HG03342 (cell line): ENCODE data around the gene CACNG4.

Experiments used
- ATAC-seq: cut with Tn5 transposase; IDR thresholded peaks from one replicate; pipeline ENCODE4 v1.9.1; 2021; ENCODE audit warnings: mild to moderate bottlenecking, moderate library complexity; ENCODE audit not compliant: unreplicated experiment

Gene CACNG4

GRCh38 chr17:67015001-67015400, 50.5 kb downstream of the CACNG4 start:
- ATAC-seq = no peak

GRCh38 chr17:67016039-67016762, 51.7 kb downstream of the CACNG4 start:
- no peak for ATAC-seq

DNA sequence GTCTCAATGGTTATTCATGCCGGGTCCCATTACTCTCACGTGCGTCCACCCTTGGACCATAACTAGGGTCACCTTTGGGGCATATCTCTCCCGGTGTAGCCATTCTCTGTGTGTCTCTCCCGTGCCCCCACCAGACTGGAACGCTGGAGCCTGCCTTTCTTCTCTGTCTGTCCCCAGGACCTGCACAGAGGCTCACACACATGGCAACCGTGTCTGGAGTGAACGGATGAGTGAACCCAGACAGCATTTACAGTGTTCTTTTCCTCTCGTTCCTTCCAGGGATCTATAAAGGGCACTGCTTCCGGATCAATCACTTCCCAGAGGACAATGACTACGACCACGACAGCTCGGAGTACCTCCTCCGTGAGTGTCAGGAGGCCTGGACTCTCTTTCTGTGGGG, 53.4 kb downstream of the CACNG4 start:
- no peak for ATAC-seq

GRCh38 chr17:67018471-67019434, 54.2 kb downstream of the CACNG4 start:
- no peak for ATAC-seq

GRCh38 chr17:67019809-67020208, 55.3 kb downstream of the CACNG4 start:
- no peak for ATAC-seq

- no peak for ATAC-seq
Measured at GRCh38 chr17:67020293-67020766, 55.8 kb downstream of the CACNG4 start.

DNA sequence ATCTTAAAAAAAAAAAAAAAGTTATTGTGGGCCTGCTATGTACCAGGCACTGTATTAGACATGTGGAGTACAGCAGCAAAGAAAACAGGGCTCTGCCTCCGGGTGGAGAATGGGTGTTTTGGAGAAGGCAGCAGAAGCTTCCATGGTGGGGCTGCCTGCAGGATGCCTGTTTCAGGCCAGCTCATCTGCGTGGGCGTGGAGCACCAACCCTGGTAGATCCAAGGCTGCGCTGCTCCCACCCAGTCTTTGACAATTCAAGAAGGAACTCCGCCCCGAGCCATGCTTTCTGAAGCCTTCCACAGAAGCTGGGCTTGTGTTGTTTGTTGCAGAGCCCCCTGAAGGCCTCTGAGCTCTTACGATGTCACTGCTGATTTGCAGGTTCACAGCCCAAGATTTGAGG, 56.7 kb downstream of the CACNG4 start:
- no peak for ATAC-seq

DNA sequence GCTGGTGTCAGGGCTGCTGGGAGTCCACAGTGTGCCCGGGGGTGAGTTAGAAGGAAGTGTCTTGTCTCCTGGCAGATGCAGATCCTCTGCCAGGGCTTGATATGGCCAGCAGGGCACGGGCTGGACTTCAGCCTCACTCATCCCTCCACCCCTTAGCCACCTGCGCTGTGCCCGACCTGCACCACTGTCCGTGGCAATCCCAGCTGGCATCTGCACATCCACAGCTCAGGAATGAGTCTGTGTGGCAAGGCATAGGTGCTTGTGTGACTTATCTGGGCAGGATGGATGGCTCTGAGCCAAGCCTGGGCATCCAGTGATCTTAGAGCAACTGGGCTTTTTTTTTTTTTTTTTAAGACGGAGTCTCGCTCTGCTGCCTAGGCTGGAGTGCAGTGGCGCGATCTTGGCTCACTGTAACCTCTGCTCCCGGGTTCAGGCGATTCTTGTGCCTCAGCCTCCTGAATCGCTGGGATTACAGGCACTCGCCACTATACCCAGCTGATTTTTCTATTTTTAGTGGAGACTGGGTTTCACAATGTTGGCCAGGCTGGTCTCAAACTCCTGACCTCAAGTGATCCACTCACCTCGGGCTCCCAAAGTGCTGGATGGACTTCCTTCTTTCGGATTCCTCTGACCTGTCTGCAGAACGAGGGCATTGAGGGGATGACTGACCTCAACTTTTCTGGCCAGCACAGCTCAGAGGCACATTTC, 57.4 kb downstream of the CACNG4 start:
- no peak for ATAC-seq

GRCh38 chr17:67022451-67022810, 57.9 kb downstream of the CACNG4 start:
- no peak for ATAC-seq

DNA sequence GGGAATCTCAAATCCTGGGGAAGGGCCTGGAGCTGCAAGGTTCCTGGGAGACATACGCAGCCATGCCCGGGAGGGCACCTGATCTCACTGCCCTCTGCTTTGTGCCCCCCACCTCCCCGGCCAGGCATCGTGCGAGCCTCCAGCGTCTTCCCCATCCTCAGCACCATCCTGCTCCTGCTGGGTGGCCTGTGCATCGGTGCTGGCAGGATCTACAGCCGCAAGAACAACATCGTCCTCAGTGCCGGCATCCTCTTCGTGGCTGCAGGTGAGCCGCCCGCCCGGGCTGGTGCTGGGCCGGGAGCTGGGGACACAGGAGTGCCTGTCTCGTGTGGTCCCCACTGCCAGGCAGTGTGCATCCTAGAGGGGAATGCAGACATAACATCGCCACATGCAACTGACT, 60.2 kb downstream of the CACNG4 start:
- no peak for ATAC-seq

DNA sequence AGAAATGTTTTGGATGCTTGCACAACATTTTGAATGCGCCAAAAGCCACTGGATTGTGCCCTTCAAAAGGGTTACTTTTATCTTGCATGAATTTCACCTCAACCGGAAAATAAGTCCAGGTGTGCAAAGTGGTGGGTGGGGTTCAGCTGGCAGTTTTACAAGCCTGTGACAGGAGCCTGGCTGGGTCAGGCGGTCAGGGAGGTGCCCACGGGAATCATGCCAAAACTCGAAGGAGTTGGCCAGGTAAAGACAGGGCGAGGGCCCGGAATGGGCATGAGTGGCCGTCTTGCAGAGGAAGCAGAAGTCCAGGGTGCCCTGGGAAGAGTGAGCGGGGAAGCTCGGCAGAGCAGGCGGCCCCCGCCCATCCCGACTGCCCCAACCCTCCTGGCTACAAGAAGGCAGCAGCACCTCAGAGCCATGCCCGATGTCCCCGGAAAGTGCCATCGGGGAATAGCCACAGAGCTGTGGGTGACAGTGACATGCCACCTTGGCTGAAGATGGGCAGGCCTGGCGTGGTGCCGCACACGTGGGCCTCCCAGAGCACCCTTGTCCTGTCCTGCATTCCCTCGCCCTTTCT, 60.8 kb downstream of the CACNG4 start:
- ATAC-seq = no peak

DNA sequence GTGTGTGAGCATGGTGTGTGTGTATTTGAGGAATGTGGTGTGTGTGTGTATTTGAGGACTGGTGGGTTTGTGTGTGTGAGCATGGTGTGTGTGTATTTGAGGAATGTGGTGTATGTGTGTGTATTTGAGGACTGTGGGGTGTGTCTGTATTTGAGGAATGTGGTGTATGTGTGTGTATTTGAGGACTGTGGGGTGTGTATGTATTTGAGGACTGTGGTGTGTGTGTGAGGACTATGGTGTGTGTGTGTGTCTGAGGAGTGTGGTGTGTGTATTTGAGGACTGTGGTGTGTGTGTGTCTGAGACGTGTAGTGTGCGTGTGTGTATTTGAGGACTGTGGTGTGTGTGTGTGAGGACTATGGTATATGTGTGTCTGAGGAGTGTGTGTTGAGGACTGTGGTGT, 61.8 kb downstream of the CACNG4 start:
- no peak for ATAC-seq

GRCh38 chr17:67027031-67027628, 62.6 kb downstream of the CACNG4 start:
- ATAC-seq = no peak

- ATAC-seq = no peak
Measured at GRCh38 chr17:67030641-67031040, 66.1 kb downstream of the CACNG4 start.

GRCh38 chr17:67032382-67032781, 67.9 kb downstream of the CACNG4 start:
- ATAC-seq = no peak

GRCh38 chr17:67032985-67033384, 68.5 kb downstream of the CACNG4 start:
- ATAC-seq = no peak

DNA sequence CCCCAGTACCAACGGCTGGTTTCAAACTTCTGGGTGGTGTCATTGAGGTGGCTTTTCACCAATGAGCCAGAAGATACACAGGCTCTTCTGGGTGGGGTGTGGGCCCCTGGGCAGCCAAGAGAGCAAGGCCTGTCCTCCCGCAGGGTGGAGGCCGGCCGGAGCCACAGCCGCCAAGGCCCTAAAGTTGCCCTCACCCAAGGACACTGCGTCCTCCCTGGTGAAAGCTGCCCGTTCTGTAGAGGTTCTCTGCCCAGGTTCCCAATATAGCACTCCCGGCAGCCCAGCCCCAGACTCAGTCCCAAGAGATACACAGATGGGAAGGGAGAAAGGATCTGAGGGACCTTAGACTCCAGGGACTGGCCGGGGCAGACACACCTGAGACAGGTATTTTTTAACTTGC, 69.1 kb downstream of the CACNG4 start:
- ATAC-seq = no peak

- ATAC-seq = peak; percentile 77
Measured at GRCh38 chr17:67035131-67036083, 70.9 kb downstream of the CACNG4 start.

DNA sequence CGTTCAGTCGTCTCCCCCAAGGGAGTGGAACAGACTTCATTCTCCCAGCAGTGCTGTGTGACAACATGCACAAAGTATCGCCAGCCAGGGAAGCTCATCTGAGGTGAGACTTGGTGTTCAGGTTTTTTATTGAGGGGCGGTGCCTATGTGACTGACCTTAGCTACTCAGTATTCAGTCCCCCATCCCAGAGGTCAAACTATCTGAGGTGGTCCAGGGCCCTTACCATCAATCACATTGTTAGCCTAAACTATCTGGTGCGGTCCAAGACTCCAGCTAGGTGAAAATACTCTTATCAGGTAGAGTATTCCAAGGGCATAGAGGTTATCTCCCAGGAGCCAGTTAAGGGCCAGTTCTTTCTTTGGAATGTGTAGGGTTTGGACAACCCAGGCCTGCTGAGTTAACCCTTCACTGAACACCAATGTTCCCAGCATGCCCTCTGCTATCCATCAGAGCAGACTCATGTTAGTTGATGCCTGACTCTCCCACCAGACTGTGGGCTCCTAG, 74.4 kb downstream of the CACNG4 start:
- ATAC-seq = no peak
